GM19395 (cell line): ENCODE measurements around the gene MUC5B.
"Not testable (repeated sequence)": the region's sequence is repeated elsewhere in the genome, so short reads cannot be mapped to it uniquely, and the experiment has no call there.

Experiments
- ATAC-seq: cut with Tn5 transposase; IDR thresholded peaks from one replicate; pipeline ENCODE4 v1.9.1; 2021; ENCODE audit warnings: mild to moderate bottlenecking, moderate library complexity; ENCODE audit not compliant: unreplicated experiment

MUC5B gene

GRCh38 chr11:1231396-1232020 lies 8.6 kb downstream of the MUC5B start:
- ATAC-seq: no peak

- no peak for ATAC-seq
Measured at GRCh38 chr11:1232021-1232882, 9.4 kb downstream of the MUC5B start.

GRCh38 chr11:1232883-1233321 lies 10.0 kb downstream of the MUC5B start:
- ATAC-seq: no peak

- no peak for ATAC-seq
Measured at GRCh38 chr11:1233351-1234053, 10.6 kb downstream of the MUC5B start.

GRCh38 chr11:1234054-1234720 lies 11.3 kb downstream of the MUC5B start:
- no peak for ATAC-seq

- ATAC-seq: no peak
Measured at GRCh38 chr11:1234771-1235305, 12.0 kb downstream of the MUC5B start.

- ATAC-seq: no peak
Measured at GRCh38 chr11:1235306-1235900, 12.5 kb downstream of the MUC5B start.

- no peak for ATAC-seq
Measured at GRCh38 chr11:1235901-1236315, 13.0 kb downstream of the MUC5B start.

GRCh38 chr11:1236316-1237127 lies 13.7 kb downstream of the MUC5B start:
- no peak for ATAC-seq

GRCh38 chr11:1237128-1237580 lies 14.3 kb downstream of the MUC5B start:
- no peak for ATAC-seq

GRCh38 chr11:1237851-1238250 lies 15.0 kb downstream of the MUC5B start:
- no peak for ATAC-seq

GRCh38 chr11:1238767-1239595 lies 16.1 kb downstream of the MUC5B start:
- no peak for ATAC-seq

- ATAC-seq: no peak
Measured at GRCh38 chr11:1239596-1240205, 16.8 kb downstream of the MUC5B start.

- ATAC-seq: no peak
Measured at GRCh38 chr11:1240771-1241170, 17.9 kb downstream of the MUC5B start.

GRCh38 chr11:1241706-1242105 lies 18.8 kb downstream of the MUC5B start:
- no peak for ATAC-seq

- no peak for ATAC-seq
Measured at GRCh38 chr11:1242289-1242688, 19.4 kb downstream of the MUC5B start.

- not testable (repeated sequence) for ATAC-seq
Measured at GRCh38 chr11:1242751-1243150, 19.9 kb downstream of the MUC5B start.

- ATAC-seq: not testable (repeated sequence)
Measured at GRCh38 chr11:1243521-1243920, 20.7 kb downstream of the MUC5B start.
